Type B pancreatic cell (in vitro differentiated cells): Measurements from ENCODE around the gene EML1. TPM values are rescaled to one million over a fixed set of nuclear protein-coding genes. Genes with fewer than 3 reads are reported as not detected.

Experiments used
- DNase-seq: peaks from one replicate; pipeline ENCODE4 v3.0.0; 2021; ENCODE audit warnings: mixed read lengths; ENCODE audit not compliant: unreplicated experiment; ENCODE audit errors: extremely low spot score
- H3K27ac Mint-ChIP-seq: 2 replicates; pipeline ENCODE4 v1.8.0; 2021; ENCODE audit warnings: mild to moderate bottlenecking, mixed read lengths
- H3K27me3 Mint-ChIP-seq: 2 replicates; pipeline ENCODE4 v1.8.0; 2021; ENCODE audit warnings: mixed read lengths
- H3K36me3 Mint-ChIP-seq: 2 replicates; pipeline ENCODE4 v1.8.0; 2021; ENCODE audit warnings: mixed read lengths
- H3K4me1 Mint-ChIP-seq: one replicate; pipeline ENCODE4 v1.8.0; 2021; ENCODE audit warnings: mixed read lengths; ENCODE audit not compliant: unreplicated experiment
- H3K4me3 Mint-ChIP-seq: 2 replicates; pipeline ENCODE4 v1.8.0; 2021; ENCODE audit warnings: mild to moderate bottlenecking, mixed read lengths
- H3K9me3 Mint-ChIP-seq: 2 replicates; pipeline ENCODE4 v1.8.0; 2021; ENCODE audit warnings: mixed read lengths
- total RNA-seq: library from RNA; stranded (reverse); gene quantifications from 2 replicates; pipeline ENCODE4 v1.2.1, GENCODE V29; 2021; ENCODE audit warnings: low replicate concordance
- TF ChIP-seq, protein P1 (sequence below): fragments of 200-600 bp; sonication (generic); conservative IDR thresholded peaks from 2 replicates; pipeline ENCODE4 v1.5.0; 2021; ENCODE audit warnings: antibody characterized with exemption, mild to moderate bottlenecking

EML1 gene
- total RNA-seq, 1 donor from 2014 or later: 45.7 TPM

DNA sequence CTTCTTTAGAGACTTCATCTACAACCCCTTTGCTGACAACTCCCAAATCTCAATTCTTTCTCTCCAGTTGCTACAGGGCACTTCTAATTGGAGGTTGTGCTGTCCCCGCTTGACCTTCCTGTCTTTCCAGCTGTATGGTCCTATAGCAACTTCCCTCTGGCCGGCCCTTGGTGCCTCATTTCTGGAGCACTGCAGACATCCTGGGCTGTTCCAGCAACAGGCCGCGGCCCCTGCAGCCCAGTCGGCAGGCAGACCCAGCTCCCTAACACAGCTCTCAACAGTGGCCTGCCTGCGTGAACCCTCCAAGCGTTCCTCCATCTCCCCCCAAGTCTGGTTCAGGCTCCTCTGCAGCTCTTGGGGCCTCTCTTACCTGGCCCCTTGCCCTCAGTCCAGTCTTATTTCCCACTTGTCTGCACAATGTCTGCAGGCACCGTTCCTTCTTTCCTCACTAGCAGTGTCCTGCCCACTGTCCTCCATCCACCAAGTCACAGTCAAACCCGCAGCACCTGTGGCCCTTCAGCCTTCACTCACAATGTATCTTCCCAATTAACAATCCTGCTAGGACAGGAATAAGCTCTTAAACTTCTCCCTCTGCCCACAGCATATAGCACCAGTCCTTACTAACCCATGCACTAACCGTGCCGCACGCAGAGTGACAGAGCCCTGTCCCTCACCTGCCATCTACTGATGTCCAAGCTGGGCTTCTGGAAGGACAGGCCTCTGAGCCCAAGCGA is 1.6 kb upstream of the EML1 start:
- Mint-ChIP-seq H3K27me3 (no peaks in the 10 kb centered on the region), H3K27ac (peak overlapping the region; percentile 85), H3K4me3 (peak overlapping the region; percentile 84), H3K36me3 (peaks cover 1% of the 10 kb centered on the region), H3K4me1 (peaks cover 47% of the 10 kb centered on the region), H3K9me3 (no peaks in the 10 kb centered on the region)
- DNase-seq: no peak
- TF ChIP-seq, protein P1, sequence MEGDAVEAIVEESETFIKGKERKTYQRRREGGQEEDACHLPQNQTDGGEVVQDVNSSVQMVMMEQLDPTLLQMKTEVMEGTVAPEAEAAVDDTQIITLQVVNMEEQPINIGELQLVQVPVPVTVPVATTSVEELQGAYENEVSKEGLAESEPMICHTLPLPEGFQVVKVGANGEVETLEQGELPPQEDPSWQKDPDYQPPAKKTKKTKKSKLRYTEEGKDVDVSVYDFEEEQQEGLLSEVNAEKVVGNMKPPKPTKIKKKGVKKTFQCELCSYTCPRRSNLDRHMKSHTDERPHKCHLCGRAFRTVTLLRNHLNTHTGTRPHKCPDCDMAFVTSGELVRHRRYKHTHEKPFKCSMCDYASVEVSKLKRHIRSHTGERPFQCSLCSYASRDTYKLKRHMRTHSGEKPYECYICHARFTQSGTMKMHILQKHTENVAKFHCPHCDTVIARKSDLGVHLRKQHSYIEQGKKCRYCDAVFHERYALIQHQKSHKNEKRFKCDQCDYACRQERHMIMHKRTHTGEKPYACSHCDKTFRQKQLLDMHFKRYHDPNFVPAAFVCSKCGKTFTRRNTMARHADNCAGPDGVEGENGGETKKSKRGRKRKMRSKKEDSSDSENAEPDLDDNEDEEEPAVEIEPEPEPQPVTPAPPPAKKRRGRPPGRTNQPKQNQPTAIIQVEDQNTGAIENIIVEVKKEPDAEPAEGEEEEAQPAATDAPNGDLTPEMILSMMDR: no peak

DNA sequence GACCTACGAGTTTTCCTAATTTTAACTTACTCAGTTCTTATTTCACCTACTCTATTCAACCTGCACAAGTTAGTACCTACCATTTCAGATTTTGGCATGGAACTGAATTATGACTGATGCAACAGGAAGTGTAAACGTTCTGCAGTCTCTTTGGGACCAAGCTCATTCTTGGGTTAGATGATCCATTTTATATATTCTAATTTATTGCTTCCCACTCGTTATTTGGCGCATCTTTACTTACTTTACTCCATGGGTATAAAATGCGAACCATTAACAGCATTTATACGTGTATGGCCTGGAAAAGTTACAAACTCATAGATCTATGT is 1.0 kb upstream of the EML1 start:
- TF ChIP-seq, protein P1: no peak
- no peak for DNase-seq
- H3K27me3 Mint-ChIP-seq: no peaks in the 10 kb centered on the region

DNA sequence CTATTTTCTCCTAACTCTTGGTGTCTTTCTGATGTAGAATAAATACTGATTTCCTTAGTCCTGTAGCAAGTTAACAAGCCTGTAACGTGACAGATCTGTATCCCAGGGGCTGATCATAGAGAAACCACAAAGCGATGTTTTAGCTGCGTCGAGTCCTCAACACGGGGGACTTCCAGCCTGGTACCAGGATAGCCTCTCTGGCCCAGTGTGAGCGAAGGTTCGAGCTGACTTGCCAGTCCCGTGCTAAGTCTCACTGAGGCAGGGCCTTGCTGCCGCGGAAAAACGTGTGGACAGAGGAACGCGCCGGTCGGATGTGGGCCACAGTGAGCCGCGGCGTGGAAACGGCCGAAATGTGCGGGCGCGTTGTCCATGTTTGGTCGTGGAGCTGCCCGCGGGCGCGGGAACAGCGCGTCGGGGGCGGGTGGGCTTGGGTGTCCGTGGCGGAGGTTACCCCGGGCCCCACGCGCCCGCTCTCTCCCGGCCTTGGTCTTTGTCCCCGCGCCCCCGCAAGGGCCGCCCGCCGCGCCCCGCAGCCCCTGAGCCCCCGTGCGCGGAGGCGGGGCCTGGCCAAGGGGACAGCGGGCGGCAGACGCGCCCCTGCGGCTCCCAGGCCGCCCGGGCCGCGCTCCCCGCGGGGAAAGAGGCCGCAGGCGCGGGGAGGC is 531 bp upstream of the EML1 start:
- no peak for DNase-seq
- H3K4me3 Mint-ChIP-seq: peak overlapping the region; percentile 84
- peak overlapping the region; percentile 85 for H3K27ac Mint-ChIP-seq
- H3K36me3 Mint-ChIP-seq: peaks cover 7% of the 10 kb centered on the region
- H3K4me1 Mint-ChIP-seq: peaks cover 47% of the 10 kb centered on the region
- TF ChIP-seq, protein P1: no peak
- no peaks in the 10 kb centered on the region for H3K27me3 Mint-ChIP-seq
- peaks cover 4% of the 10 kb centered on the region for H3K9me3 Mint-ChIP-seq

More for the DNA sequence above, 1.0 kb upstream of the EML1 start:
- Mint-ChIP-seq H3K4me1 (peaks cover 47% of the 10 kb centered on the region), H3K36me3 (peaks cover 6% of the 10 kb centered on the region), H3K9me3 (peaks cover 2% of the 10 kb centered on the region), H3K27ac (peak overlapping the region; percentile 85), H3K4me3 (peak overlapping the region; percentile 84)

DNA sequence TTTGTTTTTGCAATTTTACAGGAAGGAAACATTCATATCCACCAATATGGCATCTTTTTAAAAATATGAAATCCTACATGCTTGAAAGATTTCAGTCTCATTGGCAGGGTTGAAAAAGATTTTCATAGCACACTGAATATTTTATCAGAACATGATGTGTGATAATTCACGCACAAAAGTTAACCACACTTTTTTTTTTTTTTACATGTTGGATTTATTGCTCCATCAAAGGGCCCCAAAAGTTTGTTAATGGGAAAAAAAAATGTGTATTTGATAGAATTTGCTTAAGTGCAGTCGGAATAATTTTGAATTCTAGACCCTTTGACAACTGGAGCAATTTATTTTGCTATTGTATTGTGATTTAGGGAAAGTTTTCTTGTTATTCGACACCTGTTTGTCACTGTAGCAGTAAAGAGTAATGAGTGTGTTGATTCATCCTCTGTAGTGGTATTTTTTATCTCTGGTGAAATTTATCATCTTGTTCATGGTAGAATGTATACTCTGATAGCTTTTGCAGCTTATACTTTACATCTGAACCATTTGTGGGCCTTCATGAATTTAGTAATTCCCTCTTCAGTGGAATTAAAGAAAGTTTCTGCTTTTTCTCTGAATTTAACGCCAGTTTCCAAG is 1.1 kb downstream of the EML1 start:
- peaks cover 47% of the 10 kb centered on the region for H3K4me1 Mint-ChIP-seq
- TF ChIP-seq, protein P1: no peak
- H3K27me3 Mint-ChIP-seq: no peaks in the 10 kb centered on the region
- DNase-seq: no peak
- peaks cover 7% of the 10 kb centered on the region for H3K36me3 Mint-ChIP-seq
- peaks cover 4% of the 10 kb centered on the region for H3K9me3 Mint-ChIP-seq
- peak overlapping the region; percentile 67 for H3K27ac Mint-ChIP-seq
- peak overlapping the region; percentile 91 for H3K4me3 Mint-ChIP-seq

DNA sequence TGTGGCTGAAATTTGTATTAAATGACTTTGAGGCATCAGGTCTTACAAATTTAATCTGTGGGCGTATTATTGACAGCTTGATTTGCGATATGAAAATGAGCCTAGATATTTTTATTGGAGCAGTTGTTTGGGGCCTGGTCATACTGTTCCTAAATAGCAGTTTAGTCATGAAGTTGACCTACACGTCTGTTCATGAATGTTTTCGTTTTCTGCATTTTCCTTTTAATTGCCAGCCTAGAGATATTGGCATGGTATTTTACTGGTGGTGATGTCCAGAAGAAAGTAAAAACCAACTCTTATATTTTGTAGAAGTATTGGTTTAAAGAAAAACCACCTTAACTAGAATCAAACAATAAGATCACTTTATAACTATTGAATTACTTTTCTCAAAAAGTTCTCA is 1.8 kb downstream of the EML1 start:
- no peaks in the 10 kb centered on the region for H3K27me3 Mint-ChIP-seq
- H3K9me3 Mint-ChIP-seq: peaks cover 4% of the 10 kb centered on the region
- H3K4me3 Mint-ChIP-seq: peak overlapping the region; percentile 91
- H3K27ac Mint-ChIP-seq: peak overlapping the region; percentile 67
- peaks cover 42% of the 10 kb centered on the region for H3K4me1 Mint-ChIP-seq
- no peak for DNase-seq
- peaks cover 7% of the 10 kb centered on the region for H3K36me3 Mint-ChIP-seq
- TF ChIP-seq, protein P1: no peak
